Mesenchymal stem cell (in vitro differentiated cells and primary cell): ENCODE results near the gene CEMIP2.

Experiments used
- DNase-seq: peaks from one replicate; pipeline ENCODE4 v3.0.0-alpha.2; 2013
- H2AFZ ChIP-seq: one replicate; pipeline ENCODE4 v1.6.1; 2013; ENCODE audit warnings: low read depth, mild to moderate bottlenecking, control low read depth, inconsistent platforms, low read length, moderate library complexity
- H2AK5ac ChIP-seq: 2 replicates; pipeline ENCODE4 v1.6.1; 2013; ENCODE audit warnings: low read length, moderate library complexity, mild to moderate bottlenecking, inconsistent platforms; ENCODE audit not compliant: severe bottlenecking
- H2BK120ac ChIP-seq: one replicate; pipeline ENCODE4 v1.6.1; 2013; ENCODE audit warnings: low read depth, mild to moderate bottlenecking, inconsistent platforms, low read length, moderate library complexity
- H2BK12ac ChIP-seq, 2 experiments: one replicate each; pipeline ENCODE4 v1.6.1; 2013; ENCODE audit warnings: inconsistent platforms in 2 of 2, low read length in 2 of 2, mild to moderate bottlenecking in 2 of 2, moderate library complexity in 2 of 2, control low read depth in 1 of 2
- H2BK15ac ChIP-seq: one replicate; pipeline ENCODE4 v1.6.1; 2013; ENCODE audit warnings: mild to moderate bottlenecking, low read depth, inconsistent platforms; ENCODE audit not compliant: poor library complexity, severe bottlenecking
- H2BK5ac ChIP-seq: 2 replicates; pipeline ENCODE4 v1.6.1; 2013; ENCODE audit warnings: low read depth, mild to moderate bottlenecking, low read length, control low read depth, inconsistent platforms; ENCODE audit not compliant: poor library complexity, severe bottlenecking
- H3K14ac ChIP-seq, 2 experiments: one replicate each; pipeline ENCODE4 v1.6.1; 2013; ENCODE audit warnings: inconsistent platforms in 2 of 2, low read length in 2 of 2, control low read depth in 1 of 2, mild to moderate bottlenecking in 1 of 2, moderate library complexity in 1 of 2
- H3K18ac ChIP-seq, 2 experiments: one replicate each; pipeline ENCODE4 v1.6.1; 2013; ENCODE audit warnings: inconsistent platforms in 2 of 2, low read length in 2 of 2, control low read depth in 1 of 2, low read depth in 1 of 2, mild to moderate bottlenecking in 1 of 2
- H3K23ac ChIP-seq, 2 experiments: one replicate each; pipeline ENCODE4 v1.6.1; 2013; ENCODE audit warnings: inconsistent platforms in 2 of 2, low read length in 2 of 2, mild to moderate bottlenecking in 2 of 2, moderate library complexity in 2 of 2, control low read depth in 1 of 2
- H3K27ac ChIP-seq: 2 replicates; pipeline ENCODE4 v1.5.1; 2013; ENCODE audit warnings: mild to moderate bottlenecking, moderate library complexity, low read length, control low read depth, inconsistent platforms; ENCODE audit not compliant: poor library complexity, severe bottlenecking
- H3K27me3 ChIP-seq, 2 experiments: 2 replicates each; pipeline versions ENCODE4 v1.6.1 to v1.7.0; 2013; ENCODE audit warnings: low read length in 2 of 2, mild to moderate bottlenecking in 2 of 2, moderate library complexity in 2 of 2, control low read depth in 1 of 2, inconsistent platforms in 1 of 2; ENCODE audit not compliant: control insufficient read depth in 1 of 2, insufficient read depth in 1 of 2
- H3K36me3 ChIP-seq, 2 experiments: 2 replicates each; pipeline versions ENCODE4 v1.6.1 to v1.7.0; 2013; ENCODE audit warnings: low read length in 2 of 2, control low read depth in 1 of 2, inconsistent platforms in 1 of 2, low read depth in 1 of 2, mild to moderate bottlenecking in 1 of 2; ENCODE audit not compliant: insufficient read depth in 2 of 2, control insufficient read depth in 1 of 2
- H3K4ac ChIP-seq, 2 experiments: one replicate each; pipeline ENCODE4 v1.6.1; 2013; ENCODE audit warnings: inconsistent platforms in 2 of 2, low read length in 2 of 2, mild to moderate bottlenecking in 2 of 2, moderate library complexity in 2 of 2, control low read depth in 1 of 2, low read depth in 1 of 2
- H3K4me1 ChIP-seq: 2 replicates; pipeline ENCODE4 v1.6.1; 2013; ENCODE audit warnings: low read depth, low read length, control low read depth; ENCODE audit not compliant: control insufficient read depth, insufficient read depth
- H3K4me2 ChIP-seq: 2 replicates; pipeline ENCODE4 v1.6.1; 2013; ENCODE audit warnings: low read length, mild to moderate bottlenecking, inconsistent platforms; ENCODE audit not compliant: poor library complexity, severe bottlenecking
- H3K4me3 ChIP-seq, 2 experiments: 2 replicates each; pipeline versions ENCODE4 v1.5.1 to v1.7.0; 2013; ENCODE audit warnings: low read length in 2 of 2, mild to moderate bottlenecking in 2 of 2, control low read depth in 1 of 2, low read depth in 1 of 2; ENCODE audit not compliant: insufficient read depth in 1 of 2
- H3K79me1 ChIP-seq: replicated peaks from 2 replicates; pipeline ENCODE4 v1.6.1; 2013; ENCODE audit warnings: mild to moderate bottlenecking, control low read depth, low read length, inconsistent platforms; ENCODE audit not compliant: poor library complexity, severe bottlenecking
- H3K9ac ChIP-seq: 2 replicates; pipeline ENCODE4 v1.7.0; 2013; ENCODE audit warnings: mild to moderate bottlenecking, low read length, moderate library complexity
- H3K9me3 ChIP-seq: 2 replicates; pipeline ENCODE4 v1.7.0; 2013; ENCODE audit warnings: mild to moderate bottlenecking, low read length; ENCODE audit not compliant: control insufficient read depth
- H4K8ac ChIP-seq: one replicate; pipeline ENCODE4 v1.6.1; 2013; ENCODE audit warnings: inconsistent platforms, mild to moderate bottlenecking, low read length, moderate library complexity
- H4K91ac ChIP-seq: one replicate; pipeline ENCODE4 v1.6.1; 2013; ENCODE audit warnings: mild to moderate bottlenecking, low read length, inconsistent platforms
- WGBS: methylation state at CpG from one replicate; pipeline ENCODE4 v1.1.7; 2013; ENCODE audit warnings: mixed read lengths; 5-methylcytosine and 5-hydroxymethylcytosine counted together

The CEMIP2 gene

GRCh38 chr9:71675857-71676165 lies 92.5 kb downstream of the CEMIP2 start:
- H3K27me3 ChIP-seq: no peaks in the 10 kb centered on the region
- H3K4me1 ChIP-seq: peaks cover 6% of the 10 kb centered on the region
- no peak overlapping the region for H2AFZ ChIP-seq
- H2BK12ac ChIP-seq: no peak overlapping the region
- H3K4me3 ChIP-seq: no peak overlapping the region
- WGBS: 67% methylated on average over 1 of the region's 1 CpG
- H2AK5ac ChIP-seq: no peak overlapping the region
- peaks cover 4% of the 10 kb centered on the region for H3K9me3 ChIP-seq
- peaks cover 1% of the 10 kb centered on the region for H3K79me1 ChIP-seq
- H2BK5ac ChIP-seq: no peak overlapping the region
- no peak overlapping the region for H2BK15ac ChIP-seq
- no peak overlapping the region for H3K18ac ChIP-seq
- no peak overlapping the region for H3K4ac ChIP-seq
- no peak for DNase-seq
- no peak overlapping the region for H3K14ac ChIP-seq
- H3K27ac ChIP-seq: no peak overlapping the region
- no peak overlapping the region for H2BK120ac ChIP-seq
- H3K4me2 ChIP-seq: no peak overlapping the region
- no peaks in the 10 kb centered on the region for H3K36me3 ChIP-seq
- H3K23ac ChIP-seq: no peak overlapping the region
- H4K8ac ChIP-seq: no peak overlapping the region
- no peak overlapping the region for H3K9ac ChIP-seq
- no peak overlapping the region for H4K91ac ChIP-seq

GRCh38 chr9:71675105-71675856 lies 93.0 kb downstream of the CEMIP2 start:
- Histone ChIP-seq H3K4me3 (no peak overlapping the region), H2BK15ac (no peak overlapping the region), H3K4me1 (peaks cover 6% of the 10 kb centered on the region), H3K14ac (no peak overlapping the region), H3K4me2 (no peak overlapping the region), H2AFZ (no peak overlapping the region), H2BK5ac (no peak overlapping the region), H2AK5ac (peak overlapping the region; percentile 51), H3K27me3 (no peaks in the 10 kb centered on the region), H3K79me1 (peaks cover 1% of the 10 kb centered on the region), H4K91ac (peak overlapping the region; percentile 28), H3K36me3 (no peaks in the 10 kb centered on the region), H3K4ac (no peak overlapping the region), H3K18ac (no peak overlapping the region), H2BK12ac (no peak overlapping the region), H3K9me3 (peaks cover 4% of the 10 kb centered on the region), H4K8ac (no peak overlapping the region), H2BK120ac (no peak overlapping the region), H3K9ac (no peak overlapping the region), H3K23ac (no peak overlapping the region), H3K27ac (no peak overlapping the region)
- DNase-seq: no peak
- 43% methylated on average over 2 of the region's 3 CpGs for WGBS

GRCh38 chr9:71672573-71672972 lies 95.7 kb downstream of the CEMIP2 start:
- no peak overlapping the region for H3K4ac ChIP-seq
- H2BK120ac ChIP-seq: no peak overlapping the region
- no peak overlapping the region for H3K23ac ChIP-seq
- H3K18ac ChIP-seq: no peak overlapping the region
- H4K91ac ChIP-seq: no peak overlapping the region
- H3K4me1 ChIP-seq: no peaks in the 10 kb centered on the region
- no peak overlapping the region for H4K8ac ChIP-seq
- H3K14ac ChIP-seq: no peak overlapping the region
- H2AK5ac ChIP-seq: no peak overlapping the region
- no peak overlapping the region for H3K4me3 ChIP-seq
- no CpG with 5 or more reads among the region's 1 CpG for WGBS
- no peak overlapping the region for H2BK15ac ChIP-seq
- H3K4me2 ChIP-seq: no peak overlapping the region
- H3K27me3 ChIP-seq: no peaks in the 10 kb centered on the region
- H3K9me3 ChIP-seq: peaks cover 4% of the 10 kb centered on the region
- DNase-seq: no peak
- H3K36me3 ChIP-seq: no peaks in the 10 kb centered on the region
- H2AFZ ChIP-seq: no peak overlapping the region
- H2BK12ac ChIP-seq: no peak overlapping the region
- no peak overlapping the region for H3K27ac ChIP-seq
- H3K9ac ChIP-seq: no peak overlapping the region
- no peak overlapping the region for H2BK5ac ChIP-seq
- no peaks in the 10 kb centered on the region for H3K79me1 ChIP-seq

- no peak overlapping the region for H3K4me2 ChIP-seq
- H3K9ac ChIP-seq: no peak overlapping the region
- H2BK15ac ChIP-seq: no peak overlapping the region
- H3K18ac ChIP-seq: no peak overlapping the region
- H3K27me3 ChIP-seq: no peaks in the 10 kb centered on the region
- H3K14ac ChIP-seq: no peak overlapping the region
- WGBS: no CpG with 5 or more reads among the region's 3 CpGs
- peaks cover 4% of the 10 kb centered on the region for H3K9me3 ChIP-seq
- H4K91ac ChIP-seq: no peak overlapping the region
- H3K4me3 ChIP-seq: no peak overlapping the region
- no peak overlapping the region for H2BK120ac ChIP-seq
- H4K8ac ChIP-seq: no peak overlapping the region
- no peak overlapping the region for H2AFZ ChIP-seq
- no peaks in the 10 kb centered on the region for H3K79me1 ChIP-seq
- no peaks in the 10 kb centered on the region for H3K4me1 ChIP-seq
- no peak overlapping the region for H3K4ac ChIP-seq
- H2BK5ac ChIP-seq: no peak overlapping the region
- H3K27ac ChIP-seq: no peak overlapping the region
- DNase-seq: no peak
- H2BK12ac ChIP-seq: no peak overlapping the region
- H2AK5ac ChIP-seq: no peak overlapping the region
- no peak overlapping the region for H3K23ac ChIP-seq
- H3K36me3 ChIP-seq: no peaks in the 10 kb centered on the region
These were observed 97.0 kb downstream of the CEMIP2 start for GRCh38 chr9:71671289-71671688.
